ENCODE results near the gene DEFB124. TPM values are rescaled to one million over a fixed set of nuclear protein-coding genes. Genes with fewer than 3 reads are reported as not detected.
A peak's percentile ranks its signal among the peaks of the same experiment; 100 is the strongest.
"Not testable (repeated sequence)": the region's sequence is repeated elsewhere in the genome, so short reads cannot be mapped to it uniquely, and the experiment has no call there.

Gene DEFB124
- total and polyA plus RNA-seq, 2 of the 8 experiments (the other 6 are each of a cell fraction or from before 2014, with no cell fraction given): not detected

DNA sequence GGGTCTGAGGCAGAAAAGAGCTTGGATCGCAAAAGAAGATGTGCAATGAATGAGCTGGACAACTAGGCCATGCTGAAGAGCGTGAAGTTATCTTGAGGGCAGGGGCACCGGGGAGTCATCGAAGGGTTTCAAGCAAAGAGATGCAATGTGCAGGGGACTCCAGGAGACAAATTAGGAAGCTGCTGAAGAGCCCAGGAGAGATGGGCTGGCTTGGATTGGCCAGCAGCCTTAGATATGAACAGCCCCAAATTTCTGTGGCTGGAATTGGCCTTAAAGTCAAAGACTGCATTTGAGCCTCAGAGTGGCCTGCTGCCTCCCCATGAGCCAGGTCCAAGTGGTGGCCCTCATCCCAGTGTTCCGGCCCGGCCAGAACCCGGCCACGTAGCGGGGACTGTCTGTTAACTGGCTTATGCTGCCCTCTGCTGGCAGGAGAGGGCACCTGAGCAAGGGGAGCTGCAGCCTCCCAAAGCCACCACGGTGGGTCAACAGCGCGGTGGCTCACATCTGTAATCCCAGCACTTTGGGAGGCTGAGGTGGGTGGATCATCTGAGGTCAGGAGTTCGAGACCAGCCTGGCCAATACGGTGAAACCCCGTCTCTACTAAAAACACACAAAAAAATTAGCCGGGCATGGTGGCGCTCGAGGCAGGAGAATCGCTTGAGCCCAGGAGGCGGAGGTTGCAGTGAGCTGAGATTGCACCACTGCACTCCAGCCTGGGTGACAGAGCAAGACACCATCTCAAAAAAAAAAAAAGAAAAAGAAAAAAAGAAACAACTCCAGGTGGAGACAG lies 28.2 kb upstream of the DEFB124 start:
- H3K79me1 ChIP-seq (ENCODE audit: low read depth, low read length); H3K79me2 ChIP-seq (ENCODE audit: control insufficient read depth in 1 of 2, insufficient read depth in 2 of 2, low read length in 2 of 2); POLR2A ChIA-PET (ENCODE audit: partially characterized antibody); H3K27me3 ChIP-seq (replicated peaks in 1 of 4; ENCODE audit: control insufficient read depth in 3 of 4, extremely low read depth in 1 of 4, insufficient read depth in 3 of 4, low read length in 3 of 4); H3K4me1 ChIP-seq (replicated peaks in 1 of 4; ENCODE audit: control insufficient read depth in 3 of 4, insufficient read depth in 4 of 4, low read length in 3 of 4); H2BK5ac ChIP-seq (ENCODE audit: low read depth, low read length); H3K4me2 ChIP-seq (ENCODE audit: insufficient read depth in 1 of 2, low read depth in 2 of 2, low read length in 2 of 2); H2AK5ac ChIP-seq (ENCODE audit: low read depth, low read length); H3K18ac ChIP-seq (ENCODE audit: extremely low read depth, low read length); H4K8ac ChIP-seq (ENCODE audit: extremely low read depth, insufficient read depth, low read length); H4K20me1 ChIP-seq (replicated peaks in 1 of 2; ENCODE audit: control insufficient read depth in 1 of 2, insufficient read depth in 2 of 2, low read length in 2 of 2); H2BK120ac ChIP-seq (replicated peaks; ENCODE audit: low read depth, low read length); H3K23me2 ChIP-seq (ENCODE audit: low read depth, low read length); H3K27ac ChIP-seq (ENCODE audit: low read depth, low read length); H2BK20ac ChIP-seq (ENCODE audit: low read length); H3K4ac ChIP-seq (replicated peaks; ENCODE audit: insufficient read length, low read depth, low read length); H4K5ac ChIP-seq (ENCODE audit: insufficient read length, low read depth, low read length); H2AFZ ChIP-seq (ENCODE audit: low read length); H2BK15ac ChIP-seq (ENCODE audit: low read length); H4K91ac ChIP-seq (replicated peaks; ENCODE audit: insufficient read length, low read length); FAIRE-seq; H3K4me3 ChIP-seq (ENCODE audit: extremely low read depth in 1 of 4, insufficient read depth in 2 of 4, low read depth in 3 of 4, low read length in 4 of 4); H2BK12ac ChIP-seq (ENCODE audit: low read depth, low read length); H3K14ac ChIP-seq (ENCODE audit: insufficient read length); H3K56ac ChIP-seq (replicated peaks; ENCODE audit: insufficient read length, low read depth, low read length); H3K23ac ChIP-seq (ENCODE audit: insufficient read length); H3K36me3 ChIP-seq (ENCODE audit: control insufficient read depth in 2 of 4, insufficient read depth in 4 of 4, low read length in 3 of 4); H3K9ac ChIP-seq (replicated peaks in 1 of 4; ENCODE audit: extremely low read depth in 1 of 4, low read depth in 3 of 4, low read length in 3 of 4): not testable (repeated sequence)
- CTCF ChIA-PET (ENCODE audit: partially characterized antibody): interaction anchor here (0.6 to 2.6 kb wide), 21 partner anchors 8 to 1509 kb away, joined by 3 to 10 read pairs (median 4); partner anchors contain the start of genes DEFB124 and REM1
- WGBS, 2 experiments (ENCODE audit: extremely low coverage in 1 of 2, insufficient coverage in 1 of 2, insufficient read length in 1 of 2, insufficient replicate concordance in 2 of 2, low coverage in 1 of 2, low lambda C conversion rate in 2 of 2, missing lambda C conversion rate in 1 of 2): 54% methylated on average over 20 of the region's 20 CpGs; no CpG with 5 or more reads in 1 of the 2 experiments
- TF ChIP-seq, protein P1, sequence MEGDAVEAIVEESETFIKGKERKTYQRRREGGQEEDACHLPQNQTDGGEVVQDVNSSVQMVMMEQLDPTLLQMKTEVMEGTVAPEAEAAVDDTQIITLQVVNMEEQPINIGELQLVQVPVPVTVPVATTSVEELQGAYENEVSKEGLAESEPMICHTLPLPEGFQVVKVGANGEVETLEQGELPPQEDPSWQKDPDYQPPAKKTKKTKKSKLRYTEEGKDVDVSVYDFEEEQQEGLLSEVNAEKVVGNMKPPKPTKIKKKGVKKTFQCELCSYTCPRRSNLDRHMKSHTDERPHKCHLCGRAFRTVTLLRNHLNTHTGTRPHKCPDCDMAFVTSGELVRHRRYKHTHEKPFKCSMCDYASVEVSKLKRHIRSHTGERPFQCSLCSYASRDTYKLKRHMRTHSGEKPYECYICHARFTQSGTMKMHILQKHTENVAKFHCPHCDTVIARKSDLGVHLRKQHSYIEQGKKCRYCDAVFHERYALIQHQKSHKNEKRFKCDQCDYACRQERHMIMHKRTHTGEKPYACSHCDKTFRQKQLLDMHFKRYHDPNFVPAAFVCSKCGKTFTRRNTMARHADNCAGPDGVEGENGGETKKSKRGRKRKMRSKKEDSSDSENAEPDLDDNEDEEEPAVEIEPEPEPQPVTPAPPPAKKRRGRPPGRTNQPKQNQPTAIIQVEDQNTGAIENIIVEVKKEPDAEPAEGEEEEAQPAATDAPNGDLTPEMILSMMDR (IDR thresholded peaks at IDR 0.05; ENCODE audit: control extremely low read depth in 1 of 3, insufficient read depth in 1 of 3, low read depth in 1 of 3, low read length in 3 of 3): peak; percentile 92 to 99 (median 98)
- TF ChIP-seq TBP (IDR thresholded peaks at IDR 0.05; ENCODE audit: low read depth, low read length) (peak; percentile 71), RAD21 (IDR thresholded peaks at IDR 0.05 in 1 of 2, conservative IDR thresholded peaks at IDR 0.05 in 1 of 2; ENCODE audit: low read depth in 2 of 2, low read length in 2 of 2) (peak; percentile 90 to 95)
- DNase-seq (ENCODE audit: low read depth in 1 of 2, low spot score in 2 of 2): peak; percentile 62 to 82
- H3K9me3 ChIP-seq (ENCODE audit: insufficient read depth in 2 of 2, low read depth in 1 of 2, low read length in 1 of 2): peaks cover 5 to 23% of the 10 kb centered on the region in 2 experiments; a peak in 3 of 4 replicates
